ENCODE results near the gene HEXIM1. TPM values are rescaled to one million over a fixed set of nuclear protein-coding genes. Genes with fewer than 3 reads are reported as not detected.

Gene HEXIM1
- total RNA-seq, 1 donor from 2014 or later, result 36.1 TPM

GRCh38 chr17:45155029-45155428 is 6.8 kb downstream of the HEXIM1 start:
- H3K4me3 ChIP-seq, result no peak overlapping the region
- peaks cover 56% of the 10 kb centered on the region for H3K4me1 ChIP-seq
- H3K27me3 ChIP-seq, result no peaks in the 10 kb centered on the region
- no peaks in the 10 kb centered on the region for H3K9me3 ChIP-seq
- TF ChIP-seq, protein P1, sequence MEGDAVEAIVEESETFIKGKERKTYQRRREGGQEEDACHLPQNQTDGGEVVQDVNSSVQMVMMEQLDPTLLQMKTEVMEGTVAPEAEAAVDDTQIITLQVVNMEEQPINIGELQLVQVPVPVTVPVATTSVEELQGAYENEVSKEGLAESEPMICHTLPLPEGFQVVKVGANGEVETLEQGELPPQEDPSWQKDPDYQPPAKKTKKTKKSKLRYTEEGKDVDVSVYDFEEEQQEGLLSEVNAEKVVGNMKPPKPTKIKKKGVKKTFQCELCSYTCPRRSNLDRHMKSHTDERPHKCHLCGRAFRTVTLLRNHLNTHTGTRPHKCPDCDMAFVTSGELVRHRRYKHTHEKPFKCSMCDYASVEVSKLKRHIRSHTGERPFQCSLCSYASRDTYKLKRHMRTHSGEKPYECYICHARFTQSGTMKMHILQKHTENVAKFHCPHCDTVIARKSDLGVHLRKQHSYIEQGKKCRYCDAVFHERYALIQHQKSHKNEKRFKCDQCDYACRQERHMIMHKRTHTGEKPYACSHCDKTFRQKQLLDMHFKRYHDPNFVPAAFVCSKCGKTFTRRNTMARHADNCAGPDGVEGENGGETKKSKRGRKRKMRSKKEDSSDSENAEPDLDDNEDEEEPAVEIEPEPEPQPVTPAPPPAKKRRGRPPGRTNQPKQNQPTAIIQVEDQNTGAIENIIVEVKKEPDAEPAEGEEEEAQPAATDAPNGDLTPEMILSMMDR (IDR thresholded peaks at IDR 0.05), result no peak
- intact Hi-C loops (cut with DNase I), result no loop called here
- no peaks in the 10 kb centered on the region for H3K36me3 ChIP-seq
- H3K27ac ChIP-seq, result no peak overlapping the region
- no peak for ATAC-seq
- DNase-seq, result no peak

GRCh38 chr17:45155483-45155882 is 7.2 kb downstream of the HEXIM1 start:
- H3K36me3 ChIP-seq, result no peaks in the 10 kb centered on the region
- no peaks in the 10 kb centered on the region for H3K9me3 ChIP-seq
- H3K27ac ChIP-seq, result no peak overlapping the region
- H3K4me3 ChIP-seq, result no peak overlapping the region
- intact Hi-C loops (cut with DNase I), result no loop called here
- TF ChIP-seq, protein P1 (IDR thresholded peaks at IDR 0.05), result no peak
- H3K4me1 ChIP-seq, result peaks cover 57% of the 10 kb centered on the region
- H3K27me3 ChIP-seq, result no peaks in the 10 kb centered on the region
- ATAC-seq (no peak), DNase-seq (no peak)

GRCh38 chr17:45156242-45156641 is 8.0 kb downstream of the HEXIM1 start:
- DNase-seq (no peak), ATAC-seq (peak; percentile 4)
- H3K36me3 ChIP-seq, result no peaks in the 10 kb centered on the region
- no peaks in the 10 kb centered on the region for H3K27me3 ChIP-seq
- TF ChIP-seq, protein P1 (IDR thresholded peaks at IDR 0.05), result no peak
- H3K9me3 ChIP-seq, result no peaks in the 10 kb centered on the region
- intact Hi-C loops (cut with DNase I), result no loop called here
- peaks cover 49% of the 10 kb centered on the region for H3K4me1 ChIP-seq
- H3K4me3 ChIP-seq, result no peak overlapping the region
- H3K27ac ChIP-seq, result no peak overlapping the region

- intact Hi-C loops (cut with DNase I), result no loop called here
- H3K4me1 ChIP-seq, result peaks cover 40% of the 10 kb centered on the region
- peak overlapping the region; percentile 88 for H3K4me3 ChIP-seq
- ATAC-seq (peak; percentile 59), DNase-seq (peak; percentile 88)
- H3K27ac ChIP-seq, result peak overlapping the region; percentile 100
- no peaks in the 10 kb centered on the region for H3K27me3 ChIP-seq
- TF ChIP-seq, protein P1 (IDR thresholded peaks at IDR 0.05), result peak; percentile 31
- H3K36me3 ChIP-seq, result no peaks in the 10 kb centered on the region
- no peaks in the 10 kb centered on the region for H3K9me3 ChIP-seq
These were observed 12.4 kb downstream of the HEXIM1 start for GRCh38 chr17:45160447-45161287.

- intact Hi-C loops (cut with DNase I), result no loop called here
- peak; percentile 98 for DNase-seq
- Histone ChIP-seq H3K27me3 (no peaks in the 10 kb centered on the region), H3K4me3 (peak within 1 kb of the TSS; percentile 88), H3K27ac (peak within 1 kb of the TSS; percentile 100), H3K4me1 (peaks cover 35% of the 10 kb centered on the region), H3K36me3 (no peaks in the 10 kb centered on the region), H3K9me3 (no peaks in the 10 kb centered on the region)
- TF ChIP-seq, protein P1 (IDR thresholded peaks at IDR 0.05), result no peak
- ATAC-seq, result peak; percentile 96
These were observed 13.2 kb downstream of the HEXIM1 start, which contains the start of gene HEXIM2 for GRCh38 chr17:45161288-45162024. Gene HEXIM2, plus strand, starts transcription at chr17:45161875. Its CDS starts 919 bp downstream, at chr17:45162794.

Measured in upper lobe of right lung (tissue), 1 donor.